GM23248 (cell line): Measurements from ENCODE around the gene ZFAND3.

Experiments used
- EZH2 ChIP-seq: fragments of 200-600 bp; sonication (generic); IDR thresholded peaks from 2 replicates; pipeline ENCODE4 v1.6.1; 2018; ENCODE audit warnings: antibody characterized with exemption, mild to moderate bottlenecking; ENCODE audit not compliant: insufficient read depth, poor library complexity, severe bottlenecking
- EZH2phosphoT487 ChIP-seq: fragments of 200-600 bp; sonication (generic); IDR thresholded peaks from 2 replicates; pipeline ENCODE4 v1.6.1; 2018; ENCODE audit warnings: antibody characterized with exemption, moderate library complexity, mild to moderate bottlenecking, low read depth; ENCODE audit not compliant: insufficient read depth

GRCh38 chr6:37788259-37788658 is 31.3 kb upstream of the ZFAND3 start:
- TF ChIP-seq EZH2phosphoT487 (no peak), EZH2 (no peak)
